Measurements from ENCODE around the gene ZNRF4.

GRCh38 chr19:5436106-5436947 lies 18.9 kb upstream of the ZNRF4 start:
- TF ChIP-seq, protein P1, sequence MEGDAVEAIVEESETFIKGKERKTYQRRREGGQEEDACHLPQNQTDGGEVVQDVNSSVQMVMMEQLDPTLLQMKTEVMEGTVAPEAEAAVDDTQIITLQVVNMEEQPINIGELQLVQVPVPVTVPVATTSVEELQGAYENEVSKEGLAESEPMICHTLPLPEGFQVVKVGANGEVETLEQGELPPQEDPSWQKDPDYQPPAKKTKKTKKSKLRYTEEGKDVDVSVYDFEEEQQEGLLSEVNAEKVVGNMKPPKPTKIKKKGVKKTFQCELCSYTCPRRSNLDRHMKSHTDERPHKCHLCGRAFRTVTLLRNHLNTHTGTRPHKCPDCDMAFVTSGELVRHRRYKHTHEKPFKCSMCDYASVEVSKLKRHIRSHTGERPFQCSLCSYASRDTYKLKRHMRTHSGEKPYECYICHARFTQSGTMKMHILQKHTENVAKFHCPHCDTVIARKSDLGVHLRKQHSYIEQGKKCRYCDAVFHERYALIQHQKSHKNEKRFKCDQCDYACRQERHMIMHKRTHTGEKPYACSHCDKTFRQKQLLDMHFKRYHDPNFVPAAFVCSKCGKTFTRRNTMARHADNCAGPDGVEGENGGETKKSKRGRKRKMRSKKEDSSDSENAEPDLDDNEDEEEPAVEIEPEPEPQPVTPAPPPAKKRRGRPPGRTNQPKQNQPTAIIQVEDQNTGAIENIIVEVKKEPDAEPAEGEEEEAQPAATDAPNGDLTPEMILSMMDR (conservative IDR thresholded peaks at IDR 0.05; ENCODE audit: low read length), result no peak
- no peak for TF ChIP-seq EZH2phosphoT487 (IDR thresholded peaks at IDR 0.05; ENCODE audit: borderline replicate concordance)
